Small intestine (tissue), 7 donors: ENCODE data around the gene PANK4. TPM values are rescaled to one million over a fixed set of nuclear protein-coding genes. Genes with fewer than 3 reads are reported as not detected.

Experiments used
- DNase-seq, 2 donors: peaks; one replicate each; pipeline versions ENCODE4 v3.0.0 to v3.0.0-alpha.2; 2013
- FAIRE-seq: peaks from 2 replicates; lab custom pipeline; 2012; peaks lifted over from hg19 to GRCh38; lab: Jason Lieb, UNC
- H3K27ac ChIP-seq, 3 donors: one replicate each; pipeline ENCODE4 v1.5.1; 2013; ENCODE audit warnings: low read length in 2 of 3, mild to moderate bottlenecking in 2 of 3, control low read depth in 1 of 3, inconsistent platforms in 1 of 3, low read depth in 1 of 3, moderate library complexity in 1 of 3
- H3K27me3 ChIP-seq, 3 donors: one replicate each; pipeline ENCODE4 v1.6.1; 2013; ENCODE audit warnings: low read length in 3 of 3, inconsistent platforms in 1 of 3; ENCODE audit not compliant: control insufficient read depth in 3 of 3, insufficient read depth in 3 of 3
- H3K36me3 ChIP-seq, 3 donors: one replicate each; pipeline ENCODE4 v1.6.1; 2013; ENCODE audit warnings: low read length in 3 of 3, inconsistent platforms in 1 of 3, low read depth in 1 of 3, mild to moderate bottlenecking in 1 of 3, moderate library complexity in 1 of 3; ENCODE audit not compliant: control insufficient read depth in 3 of 3, insufficient read depth in 2 of 3
- H3K4me1 ChIP-seq, 3 donors: one replicate each; pipeline ENCODE4 v1.6.1; 2013; ENCODE audit warnings: low read length in 2 of 3, inconsistent platforms in 1 of 3, low read depth in 1 of 3, mild to moderate bottlenecking in 1 of 3, moderate library complexity in 1 of 3; ENCODE audit not compliant: control insufficient read depth in 3 of 3, insufficient read depth in 2 of 3
- H3K4me3 ChIP-seq, 3 donors: one replicate each; pipeline ENCODE4 v1.5.1; 2013; ENCODE audit warnings: low read length in 3 of 3, control low read depth in 1 of 3, inconsistent platforms in 1 of 3, low read depth in 1 of 3, mild to moderate bottlenecking in 1 of 3, moderate library complexity in 1 of 3
- H3K9me3 ChIP-seq, 2 donors: one replicate each; pipeline ENCODE4 v1.6.1; 2013; ENCODE audit warnings: low read depth in 1 of 2, low read length in 1 of 2; ENCODE audit not compliant: control insufficient read depth in 2 of 2, insufficient read depth in 1 of 2
- WGBS, 3 donors: extraction: QIAGEN DNeasy Blood & Tissue Kit; methylation state at CpG; one replicate each; pipeline ENCODE4 v1.1.7; 2013; 5-methylcytosine and 5-hydroxymethylcytosine counted together
- polyA plus RNA-seq, 4 donors: library from polyadenylated mRNA; stranded (reverse) in 3 of 4; unstranded in 1 of 4; fragments of 200-250 nt in 3 of 4; fragments of 120-200 nt in 1 of 4; gene quantifications; one replicate each; pipeline versions ENCODE4 v1.2.1 to v1.2.3, GENCODE V29; 2013
- donor health status: healthy with polysubstance abuse.
- donor health status: control.
- donor health status: control.
- donor health status: Bipolar disorder and iron deficiency.
- donor health status: healthy.

PANK4 gene
- polyA plus RNA-seq, 4 donors: 14.8 to 21.7 (median 18.8) TPM

DNA sequence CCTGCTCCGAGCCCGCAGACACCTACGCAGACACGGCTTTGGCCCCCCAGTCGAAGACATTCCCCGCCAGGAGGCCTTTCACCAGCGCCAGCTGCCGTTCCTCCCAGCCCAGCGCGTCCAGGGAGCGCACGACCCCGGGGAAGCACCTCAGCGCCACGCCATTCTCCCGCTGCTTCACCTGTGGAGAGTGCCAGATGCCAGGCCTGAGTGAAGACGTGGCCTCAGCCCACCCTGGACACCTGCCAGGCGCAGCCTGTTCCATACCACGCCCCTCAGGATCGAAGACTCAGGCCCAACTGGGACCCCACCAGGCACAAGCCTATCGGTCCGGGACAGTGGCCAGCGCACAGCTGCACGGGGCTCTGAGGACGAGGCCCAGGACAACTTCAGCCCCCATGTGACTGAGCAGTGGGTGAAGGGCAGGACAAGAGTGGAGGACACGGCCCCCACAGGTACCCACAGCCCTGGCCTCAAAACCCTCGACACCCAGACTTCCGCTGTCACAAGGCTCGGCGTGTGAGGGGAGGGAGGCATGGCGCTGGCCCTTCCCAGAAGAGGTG, 13.5 kb downstream of the PANK4 start:
- no peaks in the 10 kb centered on the region for H3K27me3 ChIP-seq
- WGBS, 3 donors: 90 to 93% (median 91%) methylated on average over 28 to 31 of the region's 31 CpGs
- no peaks in the 10 kb centered on the region for H3K9me3 ChIP-seq
- no peak overlapping the region for H3K4me3 ChIP-seq
- no peak overlapping the region for H3K27ac ChIP-seq
- no peaks in the 10 kb centered on the region for H3K4me1 ChIP-seq
- H3K36me3 ChIP-seq: peaks cover 31 to 98% (median 42%) of the 10 kb centered on the region in 3 donors
- no peak for FAIRE-seq
- no peak for DNase-seq

DNA sequence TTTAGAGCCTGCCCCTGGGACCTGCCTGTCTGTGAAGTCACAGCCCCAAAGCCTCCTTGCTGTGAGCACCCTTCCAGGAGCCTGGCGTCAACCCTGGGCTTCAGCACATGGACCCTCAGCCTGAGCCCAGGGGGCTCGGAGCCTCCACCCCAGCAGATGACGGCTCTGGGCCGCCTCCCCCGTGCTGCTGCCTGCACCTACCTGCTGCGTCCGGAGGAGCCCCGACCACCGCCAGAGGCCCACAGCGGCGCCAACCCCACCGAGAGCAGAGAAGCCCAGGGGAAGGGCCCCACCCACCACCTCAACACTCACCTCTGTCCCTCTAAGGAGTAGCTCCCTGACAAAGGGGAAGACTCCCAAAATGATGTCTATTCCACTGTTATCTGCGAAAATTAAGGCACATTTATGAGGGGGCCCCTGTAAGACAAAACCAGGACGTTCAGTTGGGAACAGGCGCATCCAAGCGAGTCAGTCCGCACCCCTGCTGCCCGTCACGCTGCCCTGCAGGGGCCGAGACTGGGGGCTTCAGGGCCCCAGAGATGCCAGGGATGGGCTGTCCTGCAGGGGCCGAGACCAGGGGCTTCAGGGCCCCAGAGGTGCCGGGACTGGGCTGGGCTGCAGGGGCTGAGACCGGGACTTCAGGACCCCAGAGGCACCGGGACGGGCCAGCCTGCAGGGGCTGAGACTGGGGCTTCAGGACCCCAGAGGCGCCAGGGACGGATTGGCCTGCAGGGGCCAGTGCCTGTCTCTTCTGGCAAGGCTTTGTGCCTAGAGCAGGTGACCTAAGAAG, 15.8 kb downstream of the PANK4 start:
- Histone ChIP-seq H3K4me3 (no peak overlapping the region), H3K27me3 (no peaks in the 10 kb centered on the region), H3K27ac (no peak overlapping the region), H3K9me3 (no peaks in the 10 kb centered on the region), H3K36me3 (peaks cover 21 to 86% (median 34%) of the 10 kb centered on the region in 3 donors), H3K4me1 (no peaks in the 10 kb centered on the region)
- DNase-seq: no peak
- no peak for FAIRE-seq
- WGBS, 3 donors: 94 to 96% (median 95%) methylated on average over 25 to 27 of the region's 27 CpGs

DNA sequence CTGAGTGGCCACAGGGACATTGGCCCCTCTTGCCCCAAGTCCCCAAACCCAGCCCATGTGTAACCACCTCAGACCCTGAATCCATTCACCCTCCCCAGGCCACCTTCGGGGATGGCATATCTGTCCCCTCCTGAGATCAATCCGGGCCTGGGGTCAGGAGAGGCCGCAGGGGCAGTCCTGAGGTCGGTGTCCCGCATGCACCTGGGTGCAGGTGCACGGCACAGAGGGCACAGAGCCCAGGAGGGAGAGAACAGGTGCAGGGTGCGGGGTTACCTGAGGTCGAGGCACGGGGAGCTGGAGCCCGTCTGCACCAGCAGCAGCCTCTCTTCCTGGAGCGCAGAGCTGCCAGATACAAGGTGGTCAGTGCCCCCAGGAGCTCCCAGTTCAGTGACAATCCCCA, 16.8 kb downstream of the PANK4 start:
- 30 to 68% (median 49%) methylated on average over 11 of the region's 11 CpGs for WGBS, 3 donors
- Histone ChIP-seq H3K27me3 (peaks cover 0 to 6% (median 2%) of the 10 kb centered on the region in 3 donors), H3K4me3 (no peak overlapping the region), H3K9me3 (no peaks in the 10 kb centered on the region), H3K36me3 (peaks cover 21 to 77% (median 33%) of the 10 kb centered on the region in 3 donors), H3K4me1 (no peaks in the 10 kb centered on the region), H3K27ac (no peak overlapping the region)
- FAIRE-seq (no peak), DNase-seq (no peak)

GRCh38 chr1:2508751-2509150, 17.6 kb downstream of the PANK4 start:
- Histone ChIP-seq H3K36me3 (peaks cover 20 to 70% (median 27%) of the 10 kb centered on the region in 3 donors), H3K27ac (no peak overlapping the region)
- no peak for DNase-seq

GRCh38 chr1:2508180-2508579, 18.2 kb downstream of the PANK4 start:
- no peak overlapping the region for H3K4me3 ChIP-seq
- 88 to 92% (median 88%) methylated on average over 24 of the region's 24 CpGs for WGBS, 3 donors
- H3K27me3 ChIP-seq: peaks cover 0 to 18% (median 2%) of the 10 kb centered on the region in 3 donors
- no peaks in the 10 kb centered on the region for H3K4me1 ChIP-seq
- no peaks in the 10 kb centered on the region for H3K9me3 ChIP-seq
- H3K27ac ChIP-seq: no peak overlapping the region
- no peak for DNase-seq
- H3K36me3 ChIP-seq: peaks cover 18 to 64% (median 27%) of the 10 kb centered on the region in 3 donors
- no peak for FAIRE-seq

More at GRCh38 chr1:2508751-2509150, 17.6 kb downstream of the PANK4 start:
- H3K27me3 ChIP-seq: peaks cover 0 to 14% (median 2%) of the 10 kb centered on the region in 3 donors
- H3K4me3 ChIP-seq: no peak overlapping the region
- no peak for FAIRE-seq
- H3K4me1 ChIP-seq: no peaks in the 10 kb centered on the region
- WGBS, 3 donors: 91 to 97% (median 97%) methylated on average over 25 to 29 of the region's 29 CpGs
- no peaks in the 10 kb centered on the region for H3K9me3 ChIP-seq

DNA sequence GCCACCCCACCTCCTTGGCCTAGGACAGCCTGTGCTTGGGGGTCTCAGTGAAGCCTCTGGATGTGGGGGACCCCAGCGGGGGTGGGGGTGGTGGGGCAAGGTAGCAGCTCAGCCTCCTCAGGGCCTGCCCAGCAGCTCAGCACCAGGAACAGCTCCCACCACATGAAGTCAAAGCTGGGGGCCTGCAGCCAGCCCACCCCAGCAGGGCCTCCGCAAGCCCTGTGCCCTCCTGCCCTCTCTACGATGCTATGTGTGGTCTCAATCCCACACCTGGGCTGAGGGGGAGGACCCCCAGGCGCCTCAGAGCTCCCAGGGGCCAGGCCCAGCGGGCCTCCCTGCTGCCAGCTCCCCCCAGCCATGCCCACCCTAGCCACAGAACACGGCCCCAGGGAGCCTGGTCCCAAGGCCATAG, 18.6 kb downstream of the PANK4 start:
- Histone ChIP-seq H3K36me3 (peaks cover 14 to 60% (median 26%) of the 10 kb centered on the region in 3 donors), H3K27ac (no peak overlapping the region), H3K4me1 (no peaks in the 10 kb centered on the region), H3K9me3 (no peaks in the 10 kb centered on the region), H3K4me3 (no peak overlapping the region), H3K27me3 (peaks cover 0 to 23% (median 2%) of the 10 kb centered on the region in 3 donors)
- FAIRE-seq: no peak
- DNase-seq: no peak
- 89 to 92% (median 90%) methylated on average over 6 of the region's 6 CpGs for WGBS, 3 donors

DNA sequence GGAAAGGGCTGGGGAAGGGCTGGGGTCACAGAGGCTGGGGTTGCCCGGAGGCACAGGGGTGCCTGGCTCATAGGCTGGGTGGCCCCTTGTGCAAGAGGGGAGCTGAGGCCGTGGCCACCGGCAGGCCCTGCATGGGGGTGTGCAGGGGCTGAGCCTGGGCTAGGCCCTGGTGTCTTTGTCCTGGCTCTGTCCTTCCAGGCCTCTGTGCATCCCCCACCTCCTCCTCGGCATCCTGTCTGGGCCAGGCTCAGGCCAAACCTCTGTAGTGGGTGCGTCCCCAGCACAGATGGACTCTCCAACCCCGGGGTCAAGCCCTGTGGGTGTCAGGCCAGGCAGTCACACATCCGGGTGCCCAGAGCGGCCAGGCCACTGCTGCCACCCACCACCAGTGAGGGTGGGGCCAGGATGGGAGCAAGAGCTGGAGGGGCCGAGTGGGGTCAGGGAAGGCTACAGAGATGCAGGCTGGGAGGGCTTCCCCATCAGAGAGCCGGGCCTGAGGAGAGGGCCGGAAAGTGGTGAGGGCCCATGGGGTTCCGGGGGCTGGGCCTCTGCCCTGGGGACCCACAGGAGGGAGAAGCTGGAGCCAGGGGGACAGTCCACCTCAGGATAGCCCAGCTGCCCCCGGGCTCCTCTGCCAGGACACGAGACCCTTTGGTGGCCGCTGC, 19.4 kb downstream of the PANK4 start:
- Histone ChIP-seq H3K27ac (no peak overlapping the region), H3K9me3 (no peaks in the 10 kb centered on the region), H3K36me3 (peaks cover 13 to 53% (median 22%) of the 10 kb centered on the region in 3 donors), H3K4me3 (no peak overlapping the region), H3K4me1 (no peaks in the 10 kb centered on the region), H3K27me3 (peaks cover 0 to 25% (median 2%) of the 10 kb centered on the region in 3 donors)
- WGBS, 3 donors: 52 to 63% (median 62%) methylated on average over 15 of the region's 15 CpGs
- DNase-seq: no peak
- FAIRE-seq: no peak
